TTC549 (cell line): ENCODE results near the gene EGR1.
"Not testable (repeated sequence)": the region's sequence is repeated elsewhere in the genome, so short reads cannot be mapped to it uniquely, and the experiment has no call there.

Experiments
- FAIRE-seq: peaks from 2 replicates; lab custom pipeline; 2012; peaks lifted over from hg19 to GRCh38; lab: Jason Lieb, UNC

The EGR1 gene

DNA sequence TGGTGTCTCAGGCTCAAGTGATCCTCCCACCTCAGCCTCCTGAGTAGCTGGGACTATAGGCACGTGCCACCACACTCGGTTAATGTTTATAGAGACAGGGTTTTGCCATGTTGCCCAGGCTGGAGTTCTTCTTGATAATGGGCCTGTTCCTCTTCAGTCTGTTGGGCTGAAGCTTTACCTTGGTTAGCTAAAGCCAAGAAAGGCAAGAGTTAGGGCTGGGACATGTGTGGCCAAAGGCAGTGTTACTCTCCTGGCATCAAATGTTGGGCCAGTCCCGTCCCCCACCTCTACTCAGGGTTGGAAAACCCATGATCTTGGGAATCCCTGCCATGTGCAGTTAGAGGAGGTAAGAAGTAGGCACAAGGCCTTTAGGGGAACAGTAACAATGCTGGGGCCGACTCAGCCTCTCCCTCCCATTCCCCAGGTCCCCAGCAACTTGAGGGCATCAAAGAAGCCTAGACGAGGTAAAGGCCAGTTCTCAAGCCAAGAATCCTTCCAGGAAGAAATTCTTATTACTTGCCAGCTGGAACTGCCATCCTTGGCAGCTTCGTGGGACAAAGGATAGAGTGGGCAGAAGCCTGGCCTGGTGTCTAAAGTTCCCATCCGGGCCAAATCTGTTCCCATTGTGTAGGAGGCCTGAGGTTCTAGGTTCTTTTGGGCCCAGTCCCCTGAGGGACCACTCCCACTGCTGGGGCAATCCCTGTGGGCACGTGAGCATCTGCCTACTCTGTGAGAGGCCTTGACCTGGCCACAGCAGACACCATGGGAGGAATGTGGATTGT lies 4.5 kb downstream of the EGR1 start:
- FAIRE-seq, result no peak

DNA sequence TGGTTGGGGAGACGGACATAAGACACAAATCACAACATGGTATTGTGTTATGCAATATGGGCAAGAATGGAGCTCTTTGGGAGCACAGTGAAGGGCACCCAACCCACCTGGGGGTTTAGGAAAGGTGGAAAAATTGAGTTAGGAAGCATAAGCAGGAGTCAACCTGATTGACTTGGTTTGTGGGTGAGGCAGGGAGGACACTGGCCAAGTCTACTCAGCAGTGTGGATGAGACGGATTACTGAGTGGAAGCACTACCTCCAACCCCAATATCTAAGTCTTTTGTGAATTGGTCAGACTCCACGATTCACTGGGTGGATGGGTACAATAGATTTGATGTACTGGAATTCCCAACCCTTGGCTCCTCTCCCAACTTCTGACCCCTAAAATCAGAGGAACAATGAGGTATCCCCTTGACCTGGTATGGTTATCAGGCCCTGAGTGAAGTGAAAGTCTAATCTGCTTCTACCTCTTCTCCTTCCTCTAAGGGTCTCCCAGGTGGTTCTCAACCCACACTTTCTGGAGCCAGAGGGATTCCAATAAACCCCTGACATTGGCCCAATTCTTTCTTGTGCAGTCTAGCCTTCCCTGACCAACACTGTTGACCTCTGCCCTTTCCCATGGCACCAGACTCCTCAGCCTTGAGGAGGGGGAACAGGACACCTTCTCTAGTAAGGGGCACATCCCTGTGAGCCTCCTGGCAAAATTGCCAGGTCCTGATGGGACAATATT lies 5.2 kb downstream of the EGR1 start:
- FAIRE-seq, result no peak

DNA sequence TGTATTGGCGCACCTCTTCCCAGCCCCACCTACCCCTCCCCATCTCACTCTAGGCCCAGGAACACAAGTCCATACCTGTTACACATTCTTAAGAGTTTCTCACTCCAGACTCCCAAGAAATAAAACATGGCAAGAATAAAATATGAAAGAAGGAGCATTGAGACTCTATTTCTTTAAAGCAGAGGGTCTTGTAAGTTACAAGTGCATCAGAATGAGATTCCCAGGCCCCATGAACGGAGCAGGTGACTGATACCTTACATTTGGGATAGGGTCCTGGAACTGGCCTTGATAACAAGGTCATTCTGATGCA lies 5.7 kb downstream of the EGR1 start:
- FAIRE-seq, result no peak

DNA sequence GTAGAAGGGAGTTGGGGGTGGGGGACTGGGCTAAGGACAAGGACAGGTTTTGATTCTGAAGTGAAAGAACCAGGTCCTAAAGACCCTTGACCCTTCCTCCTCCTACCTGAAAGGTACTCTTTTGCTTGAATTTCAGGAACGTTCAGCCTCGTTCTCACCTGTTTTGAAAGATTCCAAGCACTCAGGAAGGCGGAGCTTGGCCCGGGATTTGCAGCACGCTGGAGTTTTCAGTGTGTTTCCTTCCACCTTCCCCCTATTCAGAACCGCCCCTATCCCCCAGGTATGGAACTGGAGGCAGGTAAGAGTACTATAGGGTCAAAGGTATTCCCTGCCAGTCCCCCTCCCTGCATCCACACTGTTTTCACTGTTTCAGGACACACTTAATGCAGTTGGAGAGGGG lies 7.1 kb downstream of the EGR1 start:
- FAIRE-seq, result no peak

DNA sequence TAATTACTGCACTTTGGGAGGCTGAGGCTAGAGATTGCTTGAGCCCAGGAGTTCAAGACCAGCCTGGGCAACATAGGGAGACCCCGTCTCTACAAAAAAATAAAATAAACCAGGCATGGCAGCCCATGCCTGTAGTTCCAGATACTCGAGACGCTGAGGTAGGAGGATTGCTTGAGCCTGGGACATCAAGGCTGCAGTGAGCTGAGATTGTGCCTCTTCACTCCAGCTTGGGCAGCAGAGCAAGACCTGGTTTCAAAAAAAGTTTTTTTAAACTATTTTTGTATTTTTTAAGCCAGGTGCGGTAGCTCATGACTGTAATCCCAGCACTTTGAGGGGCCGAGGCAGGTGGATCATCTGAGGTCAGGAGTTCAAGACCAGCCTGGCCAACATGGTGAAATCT lies 7.9 kb downstream of the EGR1 start:
- FAIRE-seq, result not testable (repeated sequence)

DNA sequence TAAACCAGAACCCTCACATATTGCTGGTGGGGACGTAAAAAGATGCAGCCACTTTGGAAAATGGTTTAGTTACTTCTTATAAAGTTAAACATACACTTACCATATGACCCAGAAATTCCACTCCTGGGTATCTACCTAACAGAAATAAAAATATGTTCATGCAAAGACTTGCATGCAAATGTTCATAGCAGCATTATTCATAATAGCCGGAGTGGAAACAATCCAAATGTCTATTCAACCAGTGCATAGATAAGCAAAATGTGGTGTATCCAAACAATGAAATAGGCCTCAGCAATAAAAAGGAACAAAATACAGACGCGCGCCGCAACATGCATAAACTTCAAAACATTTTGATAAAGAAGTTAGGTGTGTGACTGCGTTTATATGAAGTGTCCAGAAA lies 11.6 kb downstream of the EGR1 start:
- FAIRE-seq, result no peak

DNA sequence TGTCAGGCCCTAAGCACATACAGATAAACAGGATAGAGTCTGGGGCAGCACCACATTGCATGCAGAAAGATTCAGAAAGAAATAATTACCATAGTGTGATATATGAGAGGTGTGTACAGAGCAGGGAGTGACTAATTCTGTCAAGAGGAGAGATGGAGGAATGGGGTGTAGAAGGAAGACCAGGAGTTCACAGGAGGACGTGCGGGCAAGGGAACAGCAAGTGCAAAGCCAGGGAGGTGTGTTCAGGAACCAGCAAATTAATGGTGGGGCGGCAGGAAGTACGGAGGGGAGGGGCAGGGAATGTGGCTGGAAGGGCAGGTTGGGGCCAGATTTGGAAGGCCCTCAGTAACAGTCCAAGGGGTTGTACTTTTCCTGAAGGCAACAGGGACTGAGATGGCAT lies 17.4 kb downstream of the EGR1 start:
- no peak for FAIRE-seq

DNA sequence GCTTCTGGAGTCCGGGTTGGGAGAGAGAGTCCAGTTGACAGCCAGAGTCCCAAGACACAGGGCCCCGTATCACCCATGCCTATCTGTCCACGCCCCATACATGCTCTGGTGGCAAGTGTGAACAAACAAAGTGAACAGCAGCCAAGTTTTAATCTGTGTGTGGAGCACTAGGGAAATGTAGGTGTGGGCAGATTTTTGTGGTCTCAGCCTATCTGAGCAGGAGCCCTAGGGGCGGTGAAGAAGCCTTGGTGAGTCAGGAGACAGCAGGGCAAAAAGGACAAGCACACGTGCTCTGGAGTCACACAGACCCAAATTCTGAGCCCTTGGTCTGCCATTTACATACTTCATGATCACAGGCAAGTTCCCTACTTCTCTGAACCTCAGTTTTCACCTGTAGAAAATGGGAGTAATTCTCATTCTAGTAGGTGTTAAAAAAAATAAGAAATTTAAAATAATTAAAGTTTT lies 23.2 kb downstream of the EGR1 start:
- FAIRE-seq, result no peak

DNA sequence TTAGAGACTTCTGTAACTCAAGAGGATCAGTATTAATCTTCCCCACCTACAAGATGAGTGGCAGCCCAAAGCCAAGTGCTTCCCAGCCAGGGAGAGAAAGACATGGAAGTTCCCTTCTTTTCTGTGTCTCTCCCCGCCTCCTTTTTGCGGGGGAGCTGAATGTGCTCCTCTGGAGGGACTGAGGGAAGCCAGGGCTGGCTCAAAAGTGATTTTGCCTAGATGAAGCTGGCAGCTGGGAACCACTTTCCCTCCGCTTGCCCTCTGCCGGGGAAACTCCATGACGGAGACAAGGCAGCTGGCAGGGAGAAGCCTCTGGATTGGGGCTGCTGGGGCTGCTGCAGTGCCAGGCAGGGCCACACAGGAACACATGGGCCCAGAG lies 24.4 kb downstream of the EGR1 start:
- FAIRE-seq, result no peak

DNA sequence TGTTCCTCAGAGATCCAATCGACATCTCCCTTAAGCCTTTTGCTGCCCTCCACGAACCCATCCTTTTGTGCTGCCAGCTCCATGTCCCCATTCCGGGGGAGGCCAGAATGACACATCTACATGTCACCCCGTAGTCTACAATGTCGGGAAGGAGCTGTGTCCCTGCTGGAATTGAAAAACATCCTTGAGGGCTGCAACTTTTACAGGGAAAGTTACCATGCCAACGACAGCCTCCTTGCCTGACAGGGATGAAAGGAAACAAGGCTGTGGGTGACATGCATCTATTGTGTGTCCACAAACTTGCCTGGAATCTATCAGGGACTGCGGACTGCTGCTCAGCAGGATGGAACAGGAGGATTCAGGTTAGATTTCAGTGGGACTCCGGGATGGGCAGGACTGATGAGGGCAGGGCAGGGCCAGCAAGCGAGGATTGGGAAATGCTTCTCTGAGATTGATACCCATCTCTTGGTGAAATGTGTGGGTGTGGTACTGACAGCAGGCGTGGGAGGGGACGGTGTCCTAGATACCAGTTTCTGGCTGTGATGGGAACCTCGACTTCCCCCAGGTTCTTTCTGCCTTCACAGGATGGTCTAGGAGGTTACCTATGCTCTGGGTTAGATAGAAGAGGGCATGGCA lies 25.5 kb downstream of the EGR1 start:
- no peak for FAIRE-seq

DNA sequence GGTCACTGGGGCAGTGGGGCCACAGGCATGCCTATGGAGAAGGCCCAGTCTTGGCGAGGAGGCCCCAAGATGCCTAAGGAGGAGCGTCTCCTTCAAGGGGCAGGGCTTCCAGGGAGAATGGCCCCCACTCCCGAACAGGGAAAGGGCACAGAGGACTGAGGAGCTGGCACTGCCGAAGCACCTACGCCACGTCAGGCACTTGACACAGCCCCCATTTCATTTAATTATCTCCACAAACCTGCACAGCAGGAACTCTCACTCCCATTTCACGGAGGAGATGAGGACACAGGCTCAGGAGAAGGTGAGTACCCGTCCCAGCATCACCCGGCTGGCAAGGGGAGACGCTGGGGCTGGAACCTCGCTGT lies 26.0 kb downstream of the EGR1 start:
- FAIRE-seq, result no peak

DNA sequence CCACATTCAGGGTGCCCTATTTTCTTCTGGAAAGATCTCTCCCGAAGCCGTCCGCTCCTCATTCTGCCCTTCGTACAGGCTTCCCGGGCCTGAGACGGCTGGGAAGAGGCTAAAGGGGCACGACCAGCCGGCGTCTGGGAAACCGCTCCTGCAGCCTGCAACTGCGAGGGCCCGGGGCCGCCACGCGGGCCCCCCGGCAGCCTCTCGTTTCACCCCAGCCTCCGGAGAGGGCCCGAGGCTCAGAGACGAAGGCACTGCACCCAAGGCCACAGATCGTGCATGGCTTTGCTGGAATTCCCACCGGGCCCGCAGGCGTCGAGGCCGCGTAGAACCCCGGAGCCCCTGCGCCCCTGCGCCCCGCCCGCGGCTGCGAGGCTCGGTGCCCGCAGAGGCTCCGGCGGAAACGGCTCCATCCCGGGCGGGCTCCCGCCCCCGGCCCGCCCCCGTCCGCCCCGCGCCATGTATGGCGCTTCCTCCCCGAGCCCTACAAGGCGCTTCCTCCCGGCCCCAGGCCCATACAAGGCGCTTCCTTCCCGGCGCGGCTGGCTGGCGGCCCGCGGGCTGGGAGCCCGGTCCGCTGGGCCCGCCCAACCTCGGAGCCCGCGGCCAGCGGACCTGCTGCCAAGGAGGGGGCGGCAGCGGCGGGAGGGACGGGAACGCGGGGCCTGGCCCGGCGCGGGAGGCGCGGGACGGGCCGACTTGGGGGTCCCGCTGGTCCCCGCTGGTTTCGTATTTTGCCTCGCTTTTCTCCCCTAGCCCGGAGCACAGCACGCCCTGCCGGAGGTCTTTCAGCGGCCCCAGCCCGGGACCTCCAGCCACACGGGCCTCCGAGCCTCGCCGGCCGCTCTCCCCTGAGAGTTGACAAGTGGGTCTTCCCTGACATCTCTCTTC lies 26.6 kb downstream of the EGR1 start:
- no peak for FAIRE-seq

DNA sequence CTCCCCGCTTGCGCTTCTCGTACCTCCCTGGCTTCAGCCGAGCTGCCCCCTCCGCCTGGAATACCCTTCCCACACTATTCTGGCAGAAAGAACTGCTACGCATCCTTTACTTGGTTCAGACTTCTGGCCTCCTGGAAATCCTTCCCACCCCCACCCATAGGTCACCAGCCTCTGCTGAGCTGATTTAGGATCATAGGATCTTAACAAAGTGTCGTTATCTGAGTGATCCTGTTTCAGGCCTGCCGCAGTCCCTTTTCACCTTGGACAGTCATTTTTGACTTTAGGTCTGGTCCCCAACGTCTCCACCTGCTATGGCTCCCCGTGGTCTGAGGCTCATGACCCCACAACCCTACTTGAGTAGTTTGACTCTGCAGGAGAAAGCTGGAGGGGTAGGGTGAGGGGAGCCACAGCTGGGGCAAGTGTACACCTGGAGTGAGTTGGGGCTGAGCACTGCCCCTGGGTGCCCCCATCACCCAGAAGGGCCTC lies 27.3 kb downstream of the EGR1 start:
- FAIRE-seq, result no peak

DNA sequence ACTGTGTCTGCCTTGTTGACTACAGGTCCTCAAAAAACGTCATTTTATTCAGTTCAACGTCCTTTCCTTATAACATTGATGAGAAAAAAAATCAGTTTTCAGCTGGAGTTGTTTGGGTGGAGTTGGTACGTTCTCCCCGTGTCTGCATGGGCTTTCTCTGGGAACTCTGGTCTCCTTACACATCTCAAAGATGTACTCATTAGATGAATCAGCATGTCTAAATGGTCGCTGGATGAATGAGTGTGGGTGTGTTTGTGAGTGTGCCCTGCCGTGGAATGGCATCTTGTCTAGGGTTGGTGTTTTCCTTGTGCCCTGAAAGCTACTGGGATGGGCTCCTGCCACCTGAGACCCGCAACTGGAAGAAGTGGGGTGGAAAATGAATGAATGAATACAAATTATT lies 30.1 kb downstream of the EGR1 start:
- no peak for FAIRE-seq

DNA sequence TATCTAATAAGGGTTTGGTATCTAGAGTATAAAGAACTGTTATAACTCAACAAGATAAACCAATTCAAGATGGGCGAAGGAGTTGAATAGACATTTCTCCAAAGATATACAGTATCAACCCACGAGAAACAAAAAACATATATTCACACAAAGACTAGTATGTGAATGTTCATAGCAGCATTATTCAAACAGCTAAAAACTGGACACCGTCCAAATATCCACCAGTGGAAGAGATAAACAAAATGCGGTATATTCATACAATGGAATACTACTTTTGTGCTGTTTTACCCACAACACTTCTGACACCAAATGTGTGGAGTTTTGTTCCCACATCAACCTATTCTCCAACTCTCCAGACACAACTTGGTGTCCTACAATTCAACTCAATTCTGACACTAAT lies 33.1 kb downstream of the EGR1 start:
- FAIRE-seq, result no peak

DNA sequence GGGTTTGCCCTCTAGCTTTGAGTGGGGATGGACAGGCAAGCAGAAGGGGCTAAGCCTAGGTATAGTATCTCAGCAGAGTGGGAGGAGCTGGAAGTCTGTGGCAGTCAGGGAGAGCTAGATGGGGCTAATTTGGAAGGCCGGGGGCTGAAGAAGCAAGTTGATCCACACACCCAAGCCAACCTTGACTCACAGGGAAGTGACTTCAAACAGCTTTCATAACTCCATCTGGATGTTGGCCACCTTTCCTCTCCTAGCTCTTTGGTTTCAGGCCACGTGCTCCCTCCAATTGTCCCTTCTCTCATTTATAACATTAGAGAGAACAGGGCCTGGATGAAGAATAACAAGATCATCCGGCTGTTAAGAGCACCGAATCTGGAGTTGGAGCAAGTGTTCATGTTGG lies 36.8 kb downstream of the EGR1 start:
- FAIRE-seq, result no peak

DNA sequence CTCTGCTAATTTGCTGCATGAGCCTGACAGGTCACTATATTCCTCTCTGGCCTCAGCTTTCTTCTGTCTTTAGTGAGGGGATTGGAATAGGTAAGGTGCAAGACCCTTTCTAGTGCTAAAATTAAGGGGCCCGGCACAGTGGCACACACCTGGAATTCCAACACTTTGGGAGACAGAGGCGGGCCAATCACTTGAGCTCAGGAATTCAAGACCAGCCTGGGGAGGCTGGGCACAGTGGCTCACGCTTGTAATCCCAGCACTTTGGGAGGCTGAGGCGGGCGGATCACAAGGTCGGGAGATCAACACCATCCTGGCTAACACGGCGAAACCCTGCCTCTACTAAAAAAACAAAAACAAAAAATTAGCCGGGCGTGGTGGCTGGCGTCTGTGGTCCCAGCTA lies 37.2 kb downstream of the EGR1 start:
- no peak for FAIRE-seq

DNA sequence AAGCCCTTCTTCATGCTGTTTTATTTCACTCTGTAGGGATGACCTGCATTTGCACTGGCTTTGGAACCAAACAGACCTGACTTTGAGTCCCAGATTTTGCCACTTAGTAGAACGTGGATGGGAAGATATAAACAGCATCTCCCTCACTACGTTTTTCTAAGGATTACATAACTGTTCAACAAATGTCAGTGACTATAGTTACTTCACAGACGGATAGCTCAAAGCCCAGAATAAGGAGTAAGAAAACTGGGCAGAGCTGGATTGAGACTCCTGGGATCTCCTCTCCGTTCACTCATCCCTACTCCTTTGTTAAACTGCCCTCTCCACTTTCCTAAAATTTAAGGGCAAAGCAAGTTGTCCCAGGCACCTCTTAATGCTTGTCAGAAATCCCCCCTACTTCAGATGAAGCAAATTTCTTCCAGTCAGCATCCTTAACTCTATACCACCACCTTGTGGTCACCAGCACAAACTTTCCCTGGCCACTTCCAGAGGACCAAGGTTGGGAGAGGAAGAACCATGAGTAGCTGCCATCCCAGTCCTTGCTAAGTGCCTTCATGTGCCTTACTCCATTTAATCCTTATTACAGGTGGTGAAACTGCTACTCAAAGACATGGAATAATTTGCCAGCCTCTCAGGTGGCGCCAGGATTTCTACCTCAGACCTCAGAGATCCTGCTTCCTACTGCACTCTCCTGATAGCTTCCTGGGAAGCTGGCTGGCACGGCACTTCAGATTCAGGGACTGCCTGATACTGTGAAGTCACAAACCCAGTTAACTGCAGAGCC lies 38.4 kb downstream of the EGR1 start:
- FAIRE-seq, result peak; percentile 51

DNA sequence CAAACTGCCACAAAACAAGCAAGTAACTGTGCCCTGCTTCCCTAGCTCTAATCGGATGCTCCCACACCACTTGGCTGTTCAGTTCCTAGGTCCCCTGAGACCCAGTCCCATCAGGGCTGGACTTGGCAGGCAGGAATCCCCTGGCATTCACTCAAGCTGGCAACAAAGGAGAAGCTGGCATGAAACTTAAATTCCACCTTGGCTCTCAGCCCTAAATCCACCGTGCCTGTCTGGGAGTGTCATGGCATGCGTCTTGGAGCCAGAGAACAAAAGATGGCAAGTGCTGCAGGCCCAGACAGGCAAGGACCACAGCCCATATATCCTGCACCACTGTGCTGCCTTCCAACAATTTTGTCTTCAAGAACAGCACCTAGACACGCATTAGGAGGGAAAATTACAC lies 39.5 kb downstream of the EGR1 start:
- no peak for FAIRE-seq

DNA sequence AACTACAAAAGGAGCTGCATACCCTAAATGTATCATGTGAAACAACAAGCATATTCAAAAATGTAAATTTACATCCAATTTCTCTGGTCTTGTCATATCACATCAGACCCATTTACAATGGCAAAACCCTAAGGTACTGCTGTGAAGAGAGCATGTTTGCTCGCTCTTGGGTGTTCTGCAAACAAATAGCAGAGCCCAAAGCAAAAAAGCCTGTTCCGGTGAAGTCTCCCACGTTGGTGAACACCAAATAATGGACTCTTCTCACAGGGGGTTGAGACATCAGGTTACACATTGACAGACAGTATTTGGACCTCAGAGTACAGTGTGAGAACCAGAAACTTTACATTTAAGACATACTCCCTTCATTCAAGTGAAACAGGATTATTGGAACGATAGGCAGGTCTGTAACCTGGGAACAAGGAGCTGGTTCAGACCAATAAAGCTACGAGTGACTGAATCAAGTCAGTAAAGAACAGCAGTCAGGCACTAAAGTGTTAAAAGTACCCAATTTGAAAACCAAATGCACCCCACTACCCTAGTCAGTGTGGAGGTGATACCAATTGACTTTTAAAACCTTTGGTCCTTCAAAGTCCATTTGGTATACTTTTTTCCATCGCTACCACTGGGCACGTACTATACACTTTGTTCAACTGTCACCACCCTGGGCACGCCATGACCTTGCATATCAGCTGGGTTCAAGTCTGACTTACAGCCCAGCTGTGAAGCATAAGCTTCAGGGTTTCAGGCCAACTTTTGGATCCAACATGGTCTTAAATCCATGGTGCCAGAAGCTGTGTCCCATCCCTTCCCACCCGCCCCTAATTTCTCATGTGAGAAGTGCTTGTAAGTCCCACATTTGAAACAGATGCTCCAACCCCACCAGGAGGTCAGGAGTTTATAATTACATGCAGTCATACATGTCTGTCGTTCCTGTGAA lies 41.4 kb downstream of the EGR1 start:
- no peak for FAIRE-seq

DNA sequence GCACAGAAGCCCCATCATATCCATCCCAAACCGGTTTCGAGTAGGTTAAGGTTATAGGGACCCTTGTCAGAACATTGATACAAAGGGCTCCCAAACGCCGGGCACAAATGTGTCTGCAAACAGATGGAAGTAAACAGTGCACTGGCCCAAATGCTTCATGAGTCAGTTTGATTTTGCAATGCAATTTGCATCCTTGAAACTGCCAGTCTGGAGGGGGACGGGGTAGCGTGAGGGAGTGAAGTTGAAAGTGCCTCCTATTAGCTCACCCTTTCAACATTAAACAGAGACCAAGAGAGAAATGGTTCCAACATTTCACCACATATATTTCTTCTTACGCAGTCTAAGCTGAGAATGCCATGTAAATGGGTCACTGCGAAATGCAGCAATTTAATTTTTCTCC lies 42.2 kb downstream of the EGR1 start:
- FAIRE-seq, result not testable (repeated sequence)
